KG1 (cell line): ENCODE measurements around the gene EPYC.

Experiments used
- DNase-seq: peaks from one replicate; lab custom pipeline; 2025; lab: John Stamatoyannopoulos, UW

EPYC gene, protein sequence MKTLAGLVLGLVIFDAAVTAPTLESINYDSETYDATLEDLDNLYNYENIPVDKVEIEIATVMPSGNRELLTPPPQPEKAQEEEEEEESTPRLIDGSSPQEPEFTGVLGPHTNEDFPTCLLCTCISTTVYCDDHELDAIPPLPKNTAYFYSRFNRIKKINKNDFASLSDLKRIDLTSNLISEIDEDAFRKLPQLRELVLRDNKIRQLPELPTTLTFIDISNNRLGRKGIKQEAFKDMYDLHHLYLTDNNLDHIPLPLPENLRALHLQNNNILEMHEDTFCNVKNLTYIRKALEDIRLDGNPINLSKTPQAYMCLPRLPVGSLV

DNA sequence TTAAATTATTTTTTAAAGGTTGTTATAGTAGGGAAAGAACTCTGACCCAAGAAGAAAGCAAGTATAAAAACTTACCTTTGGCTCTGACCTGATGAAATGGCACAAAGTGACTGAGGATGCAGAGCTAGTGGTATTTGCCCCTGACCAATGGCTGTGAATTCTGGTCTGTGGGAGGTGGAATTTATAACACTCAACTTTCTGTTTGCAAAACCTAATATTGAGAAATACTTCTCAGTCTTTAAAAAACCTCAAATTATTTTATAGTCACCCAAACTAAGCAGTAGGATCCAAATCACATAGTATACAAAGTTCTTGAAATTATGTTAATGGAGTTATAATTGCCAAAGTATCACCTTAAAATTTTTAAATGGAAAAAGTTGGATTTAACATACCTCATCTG lies at the start of gene EPYC:
Gene EPYC, minus strand, starts transcription at position 101 of the 400 bp plus-strand sequence. CDS start 2,407 bp downstream, outside the sequence.
- DNase-seq = no peak

DNA sequence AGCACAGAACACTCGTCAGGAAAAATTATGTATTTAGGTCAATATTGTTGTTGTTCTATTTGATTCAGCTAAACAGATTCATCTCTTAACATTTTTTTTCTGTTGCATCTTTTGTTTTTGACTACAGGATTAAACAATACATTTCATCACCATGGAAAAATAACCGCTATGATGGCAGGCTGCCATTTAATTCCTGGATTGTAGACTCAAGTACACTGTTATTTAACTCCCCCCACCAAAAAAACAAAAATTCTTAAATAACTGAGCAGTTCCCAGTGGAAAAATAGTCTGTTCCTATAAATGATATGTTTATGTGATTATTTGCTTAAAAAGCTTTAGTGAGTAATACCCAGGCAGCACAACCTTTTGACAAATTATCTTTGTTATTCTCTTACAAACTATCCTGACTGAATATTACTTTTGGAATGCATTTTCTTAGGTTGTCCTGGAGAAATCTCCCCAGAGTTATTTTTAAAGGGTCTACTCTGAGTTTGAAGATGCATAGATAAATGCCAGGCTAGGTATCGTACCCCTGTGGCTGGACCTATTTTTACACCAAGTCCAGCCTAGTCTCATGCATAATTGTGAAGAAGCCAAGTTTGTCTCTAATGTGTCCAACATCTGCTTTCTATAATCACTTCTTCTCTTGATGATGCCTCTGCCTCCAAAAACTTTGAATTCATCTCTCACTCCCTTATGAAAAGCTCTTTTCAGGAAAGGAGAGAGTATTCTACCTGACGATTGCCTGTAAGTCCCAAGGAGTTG lies 49.4 kb upstream of the EPYC start:
- DNase-seq = no peak

DNA sequence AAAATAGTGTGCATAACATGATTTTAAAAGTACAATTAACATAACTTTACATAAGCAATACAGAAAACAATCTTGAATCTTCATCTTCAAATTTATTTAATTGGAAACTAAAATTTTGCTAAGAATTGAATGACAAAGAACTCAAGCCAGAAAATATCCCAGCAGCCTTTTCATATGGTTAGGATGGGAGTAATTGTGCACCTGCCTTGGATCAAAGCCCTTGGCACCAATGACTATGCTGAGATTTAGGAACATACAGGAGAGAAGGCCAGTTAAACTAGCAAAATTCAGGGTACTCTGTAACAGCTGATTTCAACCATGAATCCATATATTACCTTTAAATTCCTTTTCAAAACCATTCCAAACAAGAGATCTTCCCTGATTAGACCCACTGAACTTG lies 47.3 kb upstream of the EPYC start:
- no peak for DNase-seq

DNA sequence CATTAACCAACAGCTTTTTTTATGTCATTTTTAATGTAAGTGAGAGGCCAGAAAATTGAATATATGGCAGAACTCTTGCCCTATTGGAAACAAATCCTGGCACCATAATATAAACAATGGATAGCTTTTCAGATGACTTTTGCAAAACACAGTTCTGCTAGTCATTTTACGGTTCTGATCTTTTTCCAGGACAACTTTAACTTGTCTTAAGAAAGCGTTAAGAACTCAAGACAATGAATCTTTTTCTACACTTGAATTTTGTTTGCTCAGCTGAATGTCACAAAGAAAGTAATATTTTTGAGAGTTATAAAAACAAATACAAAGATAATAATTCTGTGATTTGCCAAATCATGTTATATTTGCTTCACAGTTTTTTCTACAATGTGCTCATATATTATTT lies 39.8 kb upstream of the EPYC start:
- no peak for DNase-seq

DNA sequence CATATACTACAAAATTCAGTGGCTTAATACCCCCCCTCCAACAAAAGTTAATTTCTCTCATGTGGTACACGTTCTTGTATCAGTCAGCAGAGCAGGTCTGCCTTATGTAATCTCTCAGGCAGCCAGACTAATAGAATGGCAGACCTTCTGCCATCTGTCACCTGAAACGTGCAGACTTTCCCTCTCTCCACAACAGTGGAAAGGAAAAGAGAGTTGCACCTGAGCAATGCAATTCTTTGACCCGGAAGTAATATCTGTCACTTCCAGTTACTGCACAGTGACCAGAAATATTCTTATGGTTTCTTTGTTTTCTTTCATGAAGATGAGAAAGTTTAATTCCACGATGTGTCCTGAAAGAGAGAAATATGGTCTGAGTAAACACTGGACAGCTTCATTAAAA lies 38.6 kb upstream of the EPYC start:
- no peak for DNase-seq

DNA sequence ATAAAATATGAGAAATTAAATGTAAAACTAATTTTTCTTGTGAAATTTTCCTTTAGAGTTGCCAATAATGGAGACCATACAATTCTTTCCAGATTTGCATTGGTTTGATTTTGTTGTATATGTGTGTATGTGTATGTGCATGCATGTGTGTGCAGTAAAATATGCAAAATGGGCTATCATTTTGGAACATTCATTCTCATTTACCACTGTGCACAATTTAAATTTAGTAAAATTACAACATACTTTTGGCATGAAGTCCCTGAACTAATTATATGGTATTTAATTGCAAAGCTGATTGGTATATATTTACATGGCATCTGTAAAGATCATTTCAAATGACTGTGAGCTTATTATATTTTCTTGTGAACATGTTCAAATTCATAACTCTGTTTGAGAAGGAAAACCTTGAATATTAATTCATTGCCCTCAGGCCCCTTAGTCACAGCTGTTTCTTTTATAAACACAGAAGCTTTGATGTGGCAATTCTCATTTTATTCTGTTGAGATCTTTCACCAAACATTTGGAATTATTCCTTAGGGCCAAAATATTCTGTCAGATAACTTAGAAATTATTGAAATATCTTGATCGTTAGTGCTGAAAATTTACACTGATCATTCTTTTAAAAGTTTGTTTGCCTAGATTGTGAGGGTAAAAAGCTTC lies 35.5 kb upstream of the EPYC start:
- no peak for DNase-seq

DNA sequence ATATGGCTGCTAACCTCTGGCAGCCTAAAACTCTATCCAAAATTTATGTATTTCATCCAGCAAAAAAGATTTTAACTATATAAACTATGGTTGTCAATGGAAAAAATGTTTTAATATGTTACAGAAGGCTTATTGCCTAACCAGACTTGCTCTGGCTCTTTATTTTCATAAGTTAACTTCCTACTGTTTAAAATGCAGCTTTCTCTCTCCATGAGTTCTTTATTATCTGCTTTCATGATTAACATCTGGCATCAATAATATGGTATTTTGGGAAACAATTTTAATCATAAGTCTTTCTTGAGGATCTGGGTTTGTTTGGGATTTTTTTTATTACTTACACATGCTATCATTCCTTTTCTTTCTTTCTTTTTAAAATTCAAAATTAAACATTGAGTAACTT lies 32.5 kb upstream of the EPYC start:
- DNase-seq = no peak

DNA sequence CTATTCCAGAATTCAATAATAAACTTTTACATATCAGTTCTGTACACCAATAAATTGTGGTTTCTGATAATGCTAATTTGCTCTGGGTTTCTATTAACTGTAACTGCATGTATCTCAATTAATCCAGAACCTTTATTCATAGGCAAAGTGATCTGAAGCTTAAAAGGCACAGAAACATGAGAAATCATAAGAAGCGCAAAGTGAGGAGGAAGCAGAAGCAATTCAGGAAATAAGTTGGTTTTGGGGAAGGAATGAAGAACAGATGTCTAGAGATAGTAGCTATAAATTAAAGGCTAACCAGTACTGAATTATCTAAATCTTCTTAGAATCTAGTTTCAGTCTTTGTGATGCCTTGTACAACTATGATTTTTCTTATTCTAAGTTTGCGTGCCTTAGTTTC lies 28.5 kb upstream of the EPYC start:
- DNase-seq = no peak

DNA sequence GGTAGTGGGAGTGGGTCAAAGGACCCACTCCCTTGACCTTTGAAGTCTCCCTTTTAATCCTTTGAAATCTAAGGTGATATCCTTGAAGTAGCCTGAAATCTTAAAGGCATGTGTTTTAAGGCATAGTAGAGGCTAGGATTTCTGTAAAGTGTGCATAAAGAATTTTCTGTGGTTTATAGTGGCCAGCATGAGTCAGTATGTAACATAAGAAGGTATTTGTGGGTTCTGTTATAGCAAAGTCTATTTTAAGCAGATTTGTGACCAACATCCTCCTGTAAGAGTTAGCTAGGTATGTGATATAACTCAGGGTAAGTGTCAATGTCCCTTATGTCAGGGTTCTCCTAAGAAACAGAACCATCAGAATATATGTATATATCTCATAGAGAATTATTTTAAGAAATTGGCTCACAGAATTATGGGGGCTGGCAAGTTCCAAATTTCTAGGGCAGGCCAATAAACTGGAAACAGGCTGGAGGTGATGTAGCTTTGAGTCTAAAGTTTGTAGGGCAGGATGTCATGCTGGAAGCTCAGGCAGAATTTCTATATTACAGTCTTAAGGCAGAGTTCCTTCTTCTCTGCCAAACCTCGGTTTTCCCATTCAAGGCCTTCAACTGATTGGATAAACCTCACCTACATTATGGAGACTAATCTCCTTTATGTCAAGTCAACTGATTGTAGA lies 18.7 kb upstream of the EPYC start:
- DNase-seq = no peak

DNA sequence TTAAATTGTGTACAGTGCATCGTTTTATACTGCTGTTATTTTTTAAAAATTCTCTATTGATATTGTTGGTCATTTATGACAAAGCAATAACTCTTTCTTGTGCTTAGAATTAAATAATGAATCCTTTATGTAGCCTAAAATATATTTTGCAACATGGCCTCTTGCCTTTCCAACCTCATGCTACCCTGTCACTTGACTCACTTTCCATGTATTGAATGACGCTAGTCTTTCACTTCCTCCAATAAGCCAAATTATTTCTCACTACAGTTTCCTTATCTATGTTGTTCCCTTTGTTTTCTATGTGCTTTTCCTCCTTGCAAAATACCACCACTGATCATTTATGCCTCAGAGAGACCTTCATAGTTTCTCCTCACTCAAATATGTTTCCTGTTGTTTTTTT lies 16.3 kb upstream of the EPYC start:
- DNase-seq = no peak

DNA sequence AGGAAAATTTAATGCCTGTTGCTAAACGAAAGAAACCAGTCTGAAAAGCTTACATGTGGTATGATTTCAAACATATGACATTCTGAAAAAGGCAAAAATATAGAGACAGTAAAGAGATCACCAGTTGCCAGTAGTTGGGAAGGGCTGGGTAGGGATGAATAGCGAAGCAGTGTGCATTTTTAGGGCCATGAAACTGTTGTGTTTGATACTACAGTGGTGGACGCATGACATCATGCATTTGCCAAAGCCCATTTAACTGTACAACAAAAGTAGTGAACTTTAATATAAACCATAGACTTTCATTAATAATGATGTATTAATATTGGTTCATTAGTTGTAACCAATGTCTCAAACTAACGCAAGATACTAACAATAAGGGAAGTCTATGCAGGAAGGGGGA lies 14.7 kb upstream of the EPYC start:
- no peak for DNase-seq

DNA sequence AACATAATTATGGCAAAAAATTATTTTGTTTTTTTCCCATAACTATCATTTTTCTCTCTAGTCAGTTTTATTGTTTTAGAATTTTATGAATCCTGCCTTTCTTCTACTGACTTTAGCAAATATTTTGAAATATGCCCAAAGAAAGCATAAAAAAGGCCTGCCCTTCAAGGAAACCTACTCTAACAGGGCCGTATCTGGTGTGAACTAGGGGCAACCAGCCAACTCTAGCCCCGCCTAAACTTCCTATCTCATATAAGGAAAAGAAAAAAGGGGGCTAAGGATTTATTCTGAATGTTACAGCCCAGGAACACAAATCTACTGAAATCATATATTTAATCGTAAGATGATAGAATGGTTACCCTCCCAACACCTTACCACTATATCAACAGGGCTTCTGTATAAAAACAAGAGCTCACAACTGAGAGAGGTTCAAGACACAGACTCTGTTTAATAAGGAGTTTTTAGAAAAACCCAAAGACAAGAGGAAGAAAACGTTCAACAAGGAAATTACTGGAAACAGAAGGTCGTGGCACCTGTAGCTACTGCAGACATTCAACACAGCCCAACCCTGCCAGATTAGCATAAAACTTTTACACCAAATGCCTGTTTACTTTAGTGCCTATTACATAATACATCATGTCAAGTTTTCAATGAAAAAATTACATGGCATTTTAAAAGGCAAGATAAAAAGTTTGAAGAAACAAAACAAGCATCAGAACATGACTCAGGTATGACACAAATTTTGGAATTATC lies 12.9 kb upstream of the EPYC start:
- no peak for DNase-seq

DNA sequence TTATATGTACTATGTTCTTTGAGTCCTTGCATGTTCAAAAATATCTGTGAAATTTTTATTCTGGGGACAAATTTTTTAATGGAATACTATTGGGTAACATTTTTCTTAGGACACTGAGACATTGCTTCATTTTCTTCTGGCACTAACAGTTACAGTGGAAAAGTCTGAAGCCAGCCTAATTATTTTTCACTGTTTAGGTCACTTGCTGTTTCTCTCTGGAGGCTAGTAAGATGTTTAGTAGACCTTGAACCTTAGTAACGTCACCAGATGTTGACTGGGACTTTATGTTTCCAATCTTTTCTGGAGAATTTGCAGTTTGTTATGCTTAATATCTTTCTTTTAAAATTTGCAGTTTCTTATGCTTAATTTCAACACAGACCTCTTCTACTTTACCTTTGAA lies 12.3 kb upstream of the EPYC start:
- DNase-seq = no peak

DNA sequence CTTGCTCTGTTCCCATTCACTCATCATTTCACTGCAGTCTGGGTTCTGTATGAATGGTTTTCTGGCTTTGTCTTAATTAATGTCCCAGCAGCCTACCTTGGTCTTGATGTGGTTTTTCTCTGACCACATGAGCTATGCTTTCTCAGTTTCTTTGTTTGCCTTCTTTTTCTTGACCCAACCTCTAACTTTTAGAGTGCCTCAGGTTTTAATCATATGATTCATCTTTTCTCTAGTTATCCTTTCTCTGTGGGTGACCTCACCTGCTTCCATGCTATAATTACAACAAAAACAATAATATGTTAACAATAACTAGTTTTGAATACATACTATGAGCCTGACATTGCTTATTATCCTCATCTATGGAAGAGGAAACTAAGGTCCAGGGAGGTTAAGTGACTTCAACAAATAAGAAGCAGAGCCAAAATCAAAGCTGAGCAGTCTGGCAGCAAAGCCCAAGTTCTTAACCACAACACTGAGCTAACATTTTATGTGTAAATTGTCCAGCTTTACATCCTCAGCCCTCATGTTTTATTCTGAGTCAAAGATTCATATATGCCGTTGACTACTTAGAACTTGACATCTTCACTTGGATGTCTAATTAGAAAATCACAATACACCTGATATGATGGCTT lies 4.7 kb upstream of the EPYC start:
- DNase-seq = no peak

DNA sequence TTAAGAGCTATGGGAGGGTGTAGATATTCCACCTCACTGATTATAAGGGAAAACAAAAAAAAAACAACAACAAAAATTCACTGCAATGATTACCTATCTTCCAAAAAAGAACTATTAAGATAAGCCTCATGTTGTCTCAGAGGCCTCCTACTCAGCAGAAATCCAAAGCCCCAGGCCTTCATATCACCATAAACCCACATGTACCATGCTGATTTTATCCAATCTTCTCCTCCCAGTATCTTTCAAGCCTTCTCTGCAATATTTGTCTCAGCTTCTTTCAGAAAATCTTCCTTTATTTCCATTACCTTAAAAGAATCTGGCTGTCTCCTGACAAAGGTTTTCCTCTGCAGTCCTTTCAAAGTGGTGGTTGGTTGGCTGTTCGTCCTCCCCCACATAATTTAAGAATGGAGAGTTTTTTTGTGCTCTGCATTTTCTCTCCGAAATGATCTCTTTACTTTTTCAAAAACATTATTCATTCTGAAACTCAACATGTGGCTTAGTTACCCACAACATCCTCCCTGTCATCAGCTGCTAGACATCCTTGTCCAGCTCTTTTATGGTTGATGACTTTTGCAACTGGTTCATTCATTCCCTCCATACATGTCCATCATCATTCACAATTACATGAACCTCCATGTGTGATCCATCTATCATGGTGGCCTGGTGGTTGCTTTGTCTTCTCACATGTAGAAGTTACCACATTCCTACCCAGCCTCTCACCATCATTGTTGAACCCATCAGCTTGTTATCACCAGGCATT lies 2.9 kb upstream of the EPYC start:
- no peak for DNase-seq

DNA sequence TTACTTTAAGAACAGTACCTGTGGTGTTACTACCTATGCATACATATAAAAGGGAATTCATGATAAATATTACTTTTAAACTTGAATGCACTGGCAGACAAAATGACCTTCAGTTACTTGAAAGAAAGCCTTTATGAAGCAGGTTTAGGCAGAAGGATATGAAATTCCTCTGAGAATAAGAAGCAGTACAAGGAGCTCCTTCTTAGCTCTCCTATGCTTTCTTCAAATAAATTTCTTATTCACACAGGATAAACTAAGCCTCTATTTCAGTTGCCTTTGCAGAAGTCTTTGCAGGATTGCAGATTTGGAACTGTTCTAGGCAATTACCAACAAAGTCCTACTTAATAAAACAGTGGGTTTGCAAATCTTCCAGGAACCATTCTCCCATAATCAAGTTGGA lies 1.0 kb downstream of the EPYC start:
- DNase-seq = no peak

DNA sequence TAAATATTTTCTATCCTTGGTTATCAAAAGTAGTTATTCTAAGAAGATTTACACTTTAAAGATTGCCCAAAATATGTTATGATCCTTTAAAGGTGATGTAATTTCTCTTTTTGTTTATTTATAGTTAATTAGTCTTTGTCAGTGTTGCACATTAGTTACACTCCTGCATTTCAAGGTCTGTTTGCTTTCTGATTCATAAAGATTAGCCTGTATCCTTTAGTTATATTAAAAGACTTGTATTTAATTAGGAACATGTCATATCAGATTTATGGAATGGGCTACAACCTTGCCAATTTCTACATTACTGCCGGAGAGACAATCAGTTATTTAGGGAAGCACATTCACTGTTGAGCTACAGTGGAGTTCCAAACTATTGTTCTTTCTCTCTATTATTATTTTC lies 3.5 kb downstream of the EPYC start:
- no peak for DNase-seq

DNA sequence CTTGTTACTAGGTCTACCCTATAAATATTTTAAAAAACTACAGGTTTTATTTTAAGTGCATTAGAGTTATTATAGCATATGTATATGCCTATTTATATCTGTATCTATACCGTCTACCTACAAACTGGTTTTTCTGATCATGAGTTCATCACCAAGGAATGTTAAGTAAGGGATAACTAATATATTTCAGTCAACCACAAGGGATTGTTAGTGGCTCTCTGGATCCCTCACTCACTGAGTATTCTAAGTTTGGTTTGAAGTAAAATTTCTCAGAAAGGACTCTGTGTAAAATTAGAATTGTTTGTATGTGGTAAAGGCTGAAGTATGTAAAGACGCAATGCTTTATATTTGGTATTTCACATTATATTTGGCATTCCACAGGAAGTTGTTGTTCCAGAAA lies 4.8 kb downstream of the EPYC start:
- no peak for DNase-seq

DNA sequence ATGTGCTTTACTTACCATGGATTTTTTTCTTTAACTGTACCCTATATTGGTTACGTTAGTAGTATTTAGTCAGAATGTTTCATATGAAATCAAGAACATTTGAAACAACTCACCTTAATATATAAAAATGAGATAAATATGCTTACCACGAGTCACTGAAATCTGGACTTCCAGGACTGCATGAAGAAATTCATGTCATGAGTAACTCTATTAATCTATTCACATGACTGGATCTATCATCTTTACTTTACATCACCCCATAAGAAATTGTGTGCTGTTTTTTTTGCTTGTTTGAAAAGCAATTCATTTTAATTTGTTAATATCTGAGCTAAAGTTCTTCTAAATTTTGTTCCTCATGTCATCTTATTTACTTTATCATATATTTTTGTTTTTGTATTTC lies 5.2 kb downstream of the EPYC start:
- no peak for DNase-seq

DNA sequence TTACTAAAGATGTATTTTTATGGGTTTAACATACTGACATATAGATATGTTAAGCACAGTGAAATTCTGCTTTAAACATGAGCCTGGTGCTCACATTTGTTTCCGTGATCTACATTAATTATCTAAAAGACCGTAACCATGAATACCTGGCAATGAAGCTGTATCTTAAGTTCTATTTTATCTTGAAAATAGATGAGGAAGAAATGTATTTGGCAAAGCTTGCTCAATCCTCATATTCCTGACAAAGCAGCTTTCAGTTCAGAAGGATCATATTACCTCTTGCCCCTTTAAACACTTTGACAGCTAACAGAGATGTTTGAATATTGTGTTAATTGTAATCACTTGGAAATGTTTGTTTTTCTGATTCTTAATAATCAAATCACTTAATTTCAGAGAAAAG lies 9.8 kb downstream of the EPYC start:
- DNase-seq = no peak
